Testis (tissue), 3 donors: Measurements from ENCODE around the gene IL22. TPM values are rescaled to one million over a fixed set of nuclear protein-coding genes. Genes with fewer than 3 reads are reported as not detected.

ENCODE experiments used
- DNase-seq: peaks from one replicate; pipeline ENCODE4 v3.0.0-alpha.2; 2019
- H3K27ac ChIP-seq, 2 donors: fragments of 200-600 bp; sonication (generic); one replicate each; pipeline ENCODE4 v1.5.1; 2019
- H3K27me3 ChIP-seq: fragments of 200-600 bp; sonication (generic); one replicate; pipeline ENCODE4 v1.5.1; 2019
- H3K36me3 ChIP-seq: fragments of 200-600 bp; sonication (generic); one replicate; pipeline ENCODE4 v1.5.1; 2017; ENCODE audit warnings: low read depth; ENCODE audit errors: missing control alignments
- H3K4me1 ChIP-seq: fragments of 200-600 bp; sonication (generic); one replicate; pipeline ENCODE4 v1.5.1; 2019
- H3K4me3 ChIP-seq, 2 donors: fragments of 200-600 bp; sonication (generic); one replicate each; pipeline ENCODE4 v1.5.1; 2017 to 2019
- H3K9me3 ChIP-seq: fragments of 200-600 bp; sonication (generic); one replicate; pipeline ENCODE4 v1.5.1; 2017
- CTCF ChIP-seq, 3 experiments: fragments of 450-650 bp in 2 of 3; fragments of 200-600 bp in 1 of 3; sonication (generic) in 1 of 3; IDR thresholded peaks; one replicate each; pipeline ENCODE4 v1.5.1; 2016 to 2019; ENCODE audit warnings: antibody characterized with exemption in 3 of 3, mild to moderate bottlenecking in 2 of 3, moderate library complexity in 1 of 3
- POLR2A ChIP-seq: fragments of 450-650 bp; IDR thresholded peaks from one replicate; pipeline ENCODE4 v1.6.1; 2017; ENCODE audit warnings: antibody characterized with exemption, mild to moderate bottlenecking, moderate library complexity
- WGBS, 2 donors: methylation state at CpG; one replicate each; pipeline ENCODE4 v1.1.5; 2018; 5-methylcytosine and 5-hydroxymethylcytosine counted together
- intact Hi-C: fragments of 100-400 bp; cut with DNase I; formaldehyde crosslinking; loops from one replicate; pipeline ENCODE4 v1.15.1; 2023; ENCODE audit warnings: low total_unique reads
- polyA plus RNA-seq: library from polyadenylated mRNA; stranded (reverse); fragments of 350-450 nt; fragmentation: Illumina TruSeq; extraction: RNeasy Lipid Tissue Mini Kit (QIAGEN cat#74804); gene quantifications from one replicate; pipeline ENCODE4 v1.2.3, GENCODE V29; 2014; ENCODE audit warnings: low read depth, low replicate concordance; ENCODE audit not compliant: insufficient read depth
- total RNA-seq, 2 donors: library from RNA; depleted of rRNA; stranded (reverse); fragments of >200 nt; gene quantifications; one replicate each; pipeline ENCODE4 v1.2.3, GENCODE V29; 2016

IL22 gene
- total and polyA plus RNA-seq, 3 donors from 2014 or later = not detected

GRCh38 chr12:68224613-68225285, 28.7 kb downstream of the IL22 start:
- no peaks in the 10 kb centered on the region for H3K27me3 ChIP-seq
- TF ChIP-seq CTCF (IDR thresholded peaks at IDR 0.05) = no peak
- TF ChIP-seq POLR2A = no peak
- WGBS, 2 donors = 86 to 89% methylated on average over 3 of the region's 3 CpGs
- no peak for DNase-seq
- intact Hi-C loops = loop anchor here (5.0 kb wide), 1 partner anchor 93 kb away; no protein-coding TSS in a partner anchor
- H3K4me1 ChIP-seq = no peaks in the 10 kb centered on the region
- no peak overlapping the region for H3K27ac ChIP-seq
- H3K4me3 ChIP-seq = no peak overlapping the region
- no peaks in the 10 kb centered on the region for H3K36me3 ChIP-seq
- H3K9me3 ChIP-seq = no peaks in the 10 kb centered on the region

- Histone ChIP-seq H3K9me3 (no peaks in the 10 kb centered on the region), H3K27me3 (no peaks in the 10 kb centered on the region), H3K36me3 (no peaks in the 10 kb centered on the region), H3K4me3 (no peak overlapping the region), H3K27ac (no peak overlapping the region), H3K4me1 (no peaks in the 10 kb centered on the region)
- intact Hi-C loops = loop anchor here (5.0 kb wide), 1 partner anchor 94 kb away; no protein-coding TSS in a partner anchor
- DNase-seq = peak; percentile 93
- WGBS, 2 donors = 1 to 2% methylated on average over 12 of the region's 12 CpGs
- TF ChIP-seq POLR2A = no peak
- TF ChIP-seq CTCF (IDR thresholded peaks at IDR 0.05) = peak; percentile 39 to 67 (median 66)
Observed at GRCh38 chr12:68223067-68223747, 30.2 kb downstream of the IL22 start.

GRCh38 chr12:68222326-68222725, 31.1 kb downstream of the IL22 start:
- no peaks in the 10 kb centered on the region for H3K36me3 ChIP-seq
- H3K9me3 ChIP-seq = no peaks in the 10 kb centered on the region
- H3K4me3 ChIP-seq = no peak overlapping the region
- 25 to 37% methylated on average over 6 of the region's 6 CpGs for WGBS, 2 donors
- TF ChIP-seq CTCF (IDR thresholded peaks at IDR 0.05) (no peak), POLR2A (no peak)
- intact Hi-C loops = loop anchor here (5.0 kb wide), 1 partner anchor 95 kb away; no protein-coding TSS in a partner anchor
- DNase-seq = no peak
- H3K27ac ChIP-seq = no peak overlapping the region
- H3K27me3 ChIP-seq = no peaks in the 10 kb centered on the region
- H3K4me1 ChIP-seq = no peaks in the 10 kb centered on the region

- H3K4me3 ChIP-seq = no peak overlapping the region
- WGBS, 2 donors = 94 to 98% methylated on average over 1 of the region's 1 CpG
- H3K9me3 ChIP-seq = no peaks in the 10 kb centered on the region
- no peaks in the 10 kb centered on the region for H3K4me1 ChIP-seq
- no peaks in the 10 kb centered on the region for H3K27me3 ChIP-seq
- no peaks in the 10 kb centered on the region for H3K36me3 ChIP-seq
- DNase-seq = no peak
- no peak overlapping the region for H3K27ac ChIP-seq
- intact Hi-C loops = loop anchor here (5.0 kb wide), 1 partner anchor 96 kb away; no protein-coding TSS in a partner anchor
- TF ChIP-seq CTCF (IDR thresholded peaks at IDR 0.05) = no peak
- TF ChIP-seq POLR2A = no peak
Observed at GRCh38 chr12:68221497-68221896, 31.9 kb downstream of the IL22 start.
